NCI-H748 (cell line): ENCODE results near the gene TAGLN3.

ENCODE experiments used
- DNase-seq: peaks from one replicate; lab custom pipeline; 2025; ENCODE audit not compliant: unreplicated experiment; lab: John Stamatoyannopoulos, UW

TAGLN3 gene

DNA sequence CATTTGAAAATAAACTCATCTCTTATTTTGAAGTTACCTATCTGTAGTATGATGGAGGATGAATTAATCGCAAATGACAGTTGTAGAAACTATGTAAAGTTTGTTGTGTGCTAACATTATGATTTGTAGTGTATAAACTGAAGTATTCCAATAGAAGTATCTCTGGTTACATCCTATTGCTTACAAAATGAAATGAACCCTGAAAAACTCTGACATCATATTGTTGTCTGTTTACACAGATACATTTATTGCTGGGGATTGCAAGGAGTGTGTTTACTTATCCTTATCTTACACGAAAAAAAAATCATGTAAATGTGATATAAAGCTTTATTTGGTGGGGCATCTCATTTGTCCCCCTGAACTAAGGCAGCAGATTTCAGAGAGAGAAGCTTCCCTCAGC is 22.5 kb upstream of the TAGLN3 start:
- no peak for DNase-seq

DNA sequence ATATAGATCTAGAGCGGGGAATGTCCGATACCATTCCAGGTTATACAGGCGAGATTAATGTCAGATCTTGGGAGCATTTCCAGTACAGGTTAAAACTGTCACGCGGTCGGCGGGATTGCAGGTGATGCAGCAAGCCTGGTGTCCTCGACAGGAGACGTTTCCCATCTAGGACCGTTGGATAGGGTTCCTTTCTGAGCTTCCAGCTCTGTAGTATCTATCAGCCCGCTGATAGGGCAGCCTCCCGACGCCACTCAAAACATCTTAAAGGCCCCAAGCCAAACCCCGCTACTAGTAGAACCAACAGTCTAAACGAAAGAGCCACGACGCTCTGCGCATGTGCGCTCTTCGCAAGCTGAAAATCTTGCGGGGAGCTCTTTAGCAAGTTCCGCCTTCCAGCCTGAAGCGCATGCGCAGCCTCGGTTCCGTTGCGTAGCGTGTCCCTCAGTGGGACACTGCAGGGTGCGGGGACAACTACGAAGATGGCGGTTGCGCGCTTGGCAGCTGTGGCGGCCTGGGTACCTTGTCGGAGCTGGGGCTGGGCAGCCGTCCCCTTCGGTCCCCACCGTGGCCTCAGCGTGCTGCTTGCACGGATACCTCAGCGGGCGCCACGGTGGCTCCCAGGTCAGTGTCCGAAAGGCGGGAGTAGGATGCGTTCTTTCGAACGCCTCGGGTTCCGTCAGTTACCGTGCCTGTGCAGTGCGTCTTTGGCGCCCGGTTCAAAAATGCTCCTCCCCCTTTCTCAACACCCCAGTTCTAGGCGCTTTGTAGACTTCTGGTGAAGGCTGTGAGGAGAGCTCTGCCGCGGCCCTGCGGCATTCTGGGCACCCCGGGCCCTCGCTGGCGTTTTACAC is 19.9 kb upstream of the TAGLN3 start, which contains the start of gene ABHD10:
ABHD10 (plus strand) TSS at position 444 of the 851 bp plus-strand sequence; CDS start at position 480, 36 bp downstream.
- peak; percentile 98 for DNase-seq

DNA sequence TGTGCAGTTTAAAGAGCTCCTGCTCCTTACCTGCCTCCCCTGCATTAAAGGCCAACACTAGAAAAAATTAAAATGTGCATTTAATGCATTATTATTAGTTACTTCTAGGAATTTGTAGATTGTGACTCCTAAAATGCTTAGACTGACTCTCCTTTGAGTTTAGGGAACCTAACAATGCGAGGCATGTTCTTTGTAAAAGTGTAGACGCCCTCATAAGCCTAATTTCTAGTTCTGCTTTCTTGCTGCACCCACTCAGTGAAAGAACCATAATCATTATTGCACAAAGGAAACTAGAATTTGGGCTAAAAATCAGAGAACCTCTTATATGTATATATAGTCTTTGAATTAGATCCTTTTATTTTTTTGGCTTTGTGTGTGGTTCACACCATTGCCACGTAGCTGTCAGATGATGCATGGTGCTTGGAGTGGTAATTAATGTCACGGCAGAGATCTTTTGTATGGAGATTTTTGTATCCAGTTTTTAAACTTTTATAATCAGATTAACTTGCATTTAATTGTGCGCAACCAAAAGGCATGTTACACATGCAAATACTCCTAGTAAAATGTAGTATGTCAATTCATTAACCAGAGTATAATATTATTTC is 19.2 kb upstream of the TAGLN3 start:
- DNase-seq: no peak

DNA sequence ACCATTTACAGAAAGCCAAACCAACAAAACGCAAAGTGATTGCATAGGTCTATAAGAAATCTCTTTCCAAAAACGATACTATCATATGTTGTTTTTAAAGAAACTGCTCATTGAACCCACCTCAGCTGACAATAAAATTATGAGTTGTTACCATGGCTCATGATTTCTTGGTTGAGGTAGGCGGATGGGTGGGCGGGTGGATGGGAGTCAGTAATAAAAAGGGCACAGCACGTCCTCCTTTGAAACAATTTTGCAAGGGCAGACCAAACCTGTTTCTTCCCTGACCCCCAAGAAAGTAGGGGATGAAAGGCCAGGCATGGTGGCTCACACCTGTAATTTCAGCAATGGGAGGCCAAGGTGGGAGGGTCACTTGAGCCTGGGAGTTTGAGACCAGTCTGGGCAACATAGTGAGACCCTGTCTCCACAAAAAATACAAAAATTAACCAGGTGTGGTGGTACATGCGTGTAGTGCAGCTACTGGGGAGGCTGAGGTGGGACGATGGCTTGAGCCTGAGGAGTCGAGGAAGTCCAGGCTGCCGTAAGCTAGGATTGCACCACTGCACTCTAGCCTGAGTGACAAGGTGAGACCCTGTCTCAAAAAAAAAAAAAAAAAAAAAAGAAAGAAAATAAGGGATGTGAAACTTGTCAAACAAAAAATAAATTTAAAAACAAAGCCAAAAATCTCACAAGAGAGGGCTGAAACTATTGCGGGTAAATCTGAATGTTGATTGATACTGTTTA is 17.8 kb upstream of the TAGLN3 start:
- DNase-seq: no peak

DNA sequence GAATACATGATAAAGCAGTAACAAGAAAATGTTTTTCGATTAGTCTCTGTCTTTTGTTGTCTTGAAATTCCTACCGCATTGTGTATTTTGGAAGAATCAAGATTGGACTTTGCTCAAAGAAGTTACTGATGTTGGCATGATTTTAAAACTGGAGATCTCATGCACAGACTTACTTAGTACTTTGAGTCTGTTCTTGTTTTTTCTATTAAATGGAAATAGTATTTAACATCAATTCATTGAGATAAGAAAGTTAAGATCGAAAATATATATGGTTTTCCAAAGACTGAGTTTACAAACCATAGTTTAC is 17.3 kb upstream of the TAGLN3 start:
- no peak for DNase-seq

DNA sequence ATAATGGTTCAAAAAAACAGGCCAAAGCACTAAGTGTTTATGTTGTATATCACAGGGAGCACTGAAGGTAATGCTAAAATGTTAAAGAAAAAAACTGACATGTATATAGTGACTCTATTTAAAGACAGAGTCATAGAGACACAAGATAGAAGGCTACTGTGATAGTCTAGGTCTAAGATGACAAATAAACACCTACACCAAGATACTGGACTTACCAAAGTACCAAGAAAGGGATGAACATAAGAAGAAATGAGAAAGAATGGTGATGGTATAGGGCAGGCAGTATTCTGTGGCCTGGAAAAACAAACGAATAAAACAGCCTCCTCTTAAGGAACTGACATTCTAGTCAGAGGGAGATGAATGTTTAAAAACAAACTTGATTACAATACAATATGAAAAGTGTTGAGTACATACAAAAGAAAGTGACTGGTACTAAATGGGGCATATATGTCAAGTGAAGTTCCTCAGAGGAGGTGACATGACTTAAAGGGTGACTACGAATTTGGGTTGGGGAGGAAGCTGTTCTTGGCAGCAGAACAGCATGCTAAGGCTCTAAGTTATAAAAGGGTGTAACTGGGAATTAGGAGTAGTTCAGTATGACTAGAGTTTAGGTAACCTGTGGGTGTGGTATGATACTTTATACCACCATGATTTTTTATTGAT is 14.0 kb upstream of the TAGLN3 start:
- DNase-seq: no peak

DNA sequence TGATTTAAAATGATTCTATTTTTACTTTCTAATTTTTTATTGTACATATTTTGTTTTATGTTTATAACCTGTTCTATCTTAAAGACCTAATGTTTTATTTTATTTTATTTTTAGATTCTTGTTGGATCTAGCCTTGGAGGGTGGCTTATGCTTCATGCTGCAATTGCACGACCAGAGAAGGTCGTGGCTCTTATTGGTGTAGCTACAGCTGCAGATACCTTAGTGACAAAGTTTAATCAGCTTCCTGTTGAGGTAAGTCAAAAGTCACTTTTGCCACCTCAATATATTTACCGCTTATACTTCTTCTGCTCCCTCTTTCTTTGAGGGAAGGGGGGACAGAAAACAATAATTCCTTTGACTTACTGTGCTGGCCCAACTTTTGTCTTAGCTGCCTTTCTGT is 11.9 kb upstream of the TAGLN3 start:
- no peak for DNase-seq

DNA sequence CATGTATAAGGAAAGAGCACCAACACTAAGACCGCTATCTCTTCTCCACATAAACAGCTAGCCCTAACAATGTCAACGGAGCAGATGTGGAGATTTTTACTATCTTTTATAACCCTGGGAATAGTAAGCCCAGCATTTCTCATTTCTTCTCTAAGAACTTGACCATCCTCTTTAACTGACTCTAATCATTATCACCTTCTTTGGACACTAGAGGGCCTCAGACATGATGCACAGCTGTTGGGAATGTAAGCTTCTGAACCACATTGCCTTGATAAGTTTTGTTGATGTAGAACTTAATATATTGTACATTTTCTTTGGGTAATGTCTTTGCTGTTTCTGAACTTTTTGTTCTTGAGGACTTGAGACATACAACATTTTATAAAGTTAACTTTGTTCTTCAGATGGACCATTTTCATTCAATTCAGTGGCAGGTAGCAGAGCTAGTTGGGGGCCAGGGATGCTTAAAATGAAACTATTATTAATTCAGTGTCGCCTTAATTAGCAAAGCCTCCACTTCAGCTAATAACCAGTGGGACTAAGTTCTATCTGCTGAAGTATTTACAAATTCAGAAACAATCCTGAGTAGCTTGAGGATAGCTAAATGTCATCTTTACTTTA is 9.6 kb upstream of the TAGLN3 start:
- DNase-seq: peak; percentile 63

DNA sequence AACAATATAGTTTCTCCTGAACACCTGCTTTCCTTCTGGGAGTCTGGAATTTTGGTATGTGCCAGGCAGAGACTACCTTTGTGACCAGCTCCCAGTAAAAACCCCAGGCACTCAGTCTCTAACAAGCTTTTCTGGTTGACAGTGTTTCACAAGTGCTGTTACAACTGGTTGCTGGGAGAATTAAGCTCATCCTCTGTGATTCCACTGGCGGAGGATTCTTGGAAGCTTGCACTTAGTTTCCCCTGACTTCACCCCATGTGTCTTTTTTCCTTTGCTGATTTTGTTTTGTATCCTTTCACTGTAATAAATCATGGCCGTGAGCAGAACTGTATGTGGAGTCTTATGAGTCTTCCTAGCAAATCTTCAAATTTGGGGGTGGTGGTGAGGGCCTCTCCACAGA is 5.7 kb upstream of the TAGLN3 start:
- no peak for DNase-seq

DNA sequence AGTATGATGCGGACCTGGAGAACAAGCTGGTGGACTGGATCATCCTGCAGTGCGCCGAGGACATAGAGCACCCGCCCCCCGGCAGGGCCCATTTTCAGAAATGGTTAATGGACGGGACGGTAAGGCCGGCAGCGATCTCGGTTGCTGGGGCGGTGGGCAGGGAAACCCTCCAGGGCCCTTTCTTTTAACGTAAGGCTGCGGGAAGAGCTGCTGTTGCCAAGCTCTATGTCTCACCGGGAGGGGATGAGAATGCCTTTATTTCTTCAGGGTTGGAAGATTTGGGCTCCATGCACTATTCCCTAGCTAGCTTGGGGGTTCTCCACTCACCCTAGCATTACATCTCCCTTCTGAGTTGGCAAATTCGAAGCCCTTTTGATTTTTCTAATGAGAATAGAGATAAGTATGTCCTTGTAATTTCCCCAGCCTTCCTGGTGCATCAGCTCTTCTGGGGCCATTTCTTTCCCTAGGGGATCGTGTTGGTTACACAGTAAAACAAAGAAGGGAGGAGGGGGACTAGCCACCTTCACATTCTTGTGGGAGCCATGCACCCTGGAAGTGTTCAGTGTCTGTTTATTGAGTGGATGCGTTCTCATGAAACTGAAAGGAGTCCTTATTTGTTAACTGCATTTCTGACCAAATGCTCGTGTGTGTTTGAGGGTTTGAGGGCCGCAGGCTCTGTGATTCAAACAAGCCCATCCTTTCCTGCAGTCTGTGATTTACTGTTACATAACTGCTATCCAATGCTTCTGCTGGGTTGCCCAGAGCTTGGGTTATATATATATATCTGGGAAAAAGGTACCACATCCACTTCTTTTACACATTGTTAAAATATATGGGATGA is 982 bp downstream of the TAGLN3 start:
- DNase-seq: peak; percentile 55

DNA sequence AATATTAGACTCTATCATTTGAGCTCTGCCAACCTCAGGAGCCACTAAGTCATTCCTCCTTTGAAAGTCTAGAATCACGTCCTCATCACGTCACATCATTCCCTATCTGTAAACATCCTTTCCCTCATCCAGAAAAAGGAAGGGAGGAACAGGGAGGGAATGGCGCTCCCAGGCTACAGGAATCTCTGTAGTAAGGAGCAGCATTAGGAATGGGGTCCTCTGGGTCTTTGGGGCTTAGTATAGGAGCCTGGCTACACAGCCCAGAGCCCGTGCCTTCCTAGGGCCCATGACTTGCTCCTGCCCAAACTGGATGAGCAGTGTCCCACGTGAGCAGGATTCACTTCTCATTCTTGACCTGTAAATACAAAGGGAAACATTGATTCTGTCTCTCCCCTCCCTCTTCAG is 1.6 kb downstream of the TAGLN3 start:
- peak; percentile 26 for DNase-seq

DNA sequence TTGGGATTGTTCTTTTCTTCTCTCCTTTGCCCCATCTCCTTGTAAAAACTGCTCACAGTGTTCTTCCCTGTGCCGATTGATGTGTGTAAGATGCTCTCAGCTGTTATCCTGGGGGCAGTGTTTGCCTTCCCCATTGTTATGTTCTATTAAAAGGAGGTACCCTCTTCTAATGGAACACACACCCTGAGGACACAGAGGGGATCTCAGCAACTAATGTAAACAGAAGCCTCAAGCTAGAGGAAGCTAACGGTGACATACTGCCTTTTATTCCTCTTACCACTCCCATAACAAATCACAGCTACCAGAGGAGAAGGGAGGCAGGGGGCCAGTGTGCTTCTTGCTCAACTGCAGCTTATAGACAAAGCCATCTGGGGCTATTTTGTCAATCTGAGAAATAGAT is 2.2 kb downstream of the TAGLN3 start:
- peak; percentile 77 for DNase-seq

DNA sequence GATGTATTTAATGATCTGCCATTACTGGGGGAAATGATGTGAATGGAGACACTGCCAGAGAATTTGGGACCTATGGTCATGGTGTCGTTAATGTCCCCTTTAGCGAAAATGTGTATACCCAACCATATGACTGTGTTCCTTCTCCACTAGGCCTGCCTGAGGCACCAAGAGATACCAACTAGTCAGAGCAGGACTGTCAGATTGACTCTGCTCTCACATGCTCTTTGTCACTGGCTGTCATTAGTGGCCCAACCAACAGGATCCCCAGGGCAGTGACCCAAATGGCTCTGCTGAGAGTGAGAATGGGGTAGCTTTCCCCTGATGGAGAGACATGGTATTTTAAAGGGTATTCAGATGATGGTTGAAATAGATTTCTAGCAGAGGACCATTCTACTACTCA is 2.8 kb downstream of the TAGLN3 start:
- DNase-seq: no peak

DNA sequence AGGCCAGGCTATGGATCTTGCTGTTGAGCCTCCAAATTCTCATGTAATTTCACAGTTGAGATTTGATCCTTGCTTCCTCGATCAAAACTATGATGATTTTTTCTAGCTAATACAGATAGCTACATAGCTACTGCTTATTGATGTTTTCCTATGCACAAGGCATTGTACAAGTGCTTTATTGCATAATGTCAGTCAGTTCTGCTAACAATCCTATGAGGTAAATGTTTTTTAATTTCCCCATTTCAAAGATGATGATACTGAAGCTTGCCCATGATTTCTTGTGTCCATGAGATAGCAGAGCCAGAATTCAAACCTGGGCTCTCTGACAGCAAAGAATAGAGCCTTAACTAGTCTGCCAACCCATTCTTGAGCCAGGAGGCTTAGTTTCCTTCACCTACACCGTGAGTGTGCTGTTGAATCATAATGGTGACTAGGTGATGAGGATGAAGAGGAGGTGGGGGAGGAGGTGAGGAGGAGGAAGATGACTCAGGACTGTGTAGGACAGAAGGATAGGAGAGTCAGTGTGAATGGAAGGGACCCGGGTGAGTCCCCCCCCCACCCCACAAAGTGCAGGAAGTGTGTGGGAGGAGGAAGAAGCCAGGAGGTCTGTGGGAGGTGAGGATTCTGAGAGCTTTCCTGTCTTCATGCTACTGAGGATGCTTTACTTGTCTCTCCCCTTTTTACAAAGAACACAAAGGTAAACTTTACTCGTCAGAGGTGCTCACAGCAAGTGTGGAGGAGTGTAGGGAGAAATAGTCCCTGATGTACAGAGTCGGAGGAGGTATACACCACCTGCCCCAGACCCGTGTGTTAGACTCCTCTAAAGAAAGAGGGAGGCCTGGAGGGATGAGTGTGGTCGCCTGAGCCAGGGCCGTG is 3.6 kb downstream of the TAGLN3 start:
- DNase-seq: no peak

DNA sequence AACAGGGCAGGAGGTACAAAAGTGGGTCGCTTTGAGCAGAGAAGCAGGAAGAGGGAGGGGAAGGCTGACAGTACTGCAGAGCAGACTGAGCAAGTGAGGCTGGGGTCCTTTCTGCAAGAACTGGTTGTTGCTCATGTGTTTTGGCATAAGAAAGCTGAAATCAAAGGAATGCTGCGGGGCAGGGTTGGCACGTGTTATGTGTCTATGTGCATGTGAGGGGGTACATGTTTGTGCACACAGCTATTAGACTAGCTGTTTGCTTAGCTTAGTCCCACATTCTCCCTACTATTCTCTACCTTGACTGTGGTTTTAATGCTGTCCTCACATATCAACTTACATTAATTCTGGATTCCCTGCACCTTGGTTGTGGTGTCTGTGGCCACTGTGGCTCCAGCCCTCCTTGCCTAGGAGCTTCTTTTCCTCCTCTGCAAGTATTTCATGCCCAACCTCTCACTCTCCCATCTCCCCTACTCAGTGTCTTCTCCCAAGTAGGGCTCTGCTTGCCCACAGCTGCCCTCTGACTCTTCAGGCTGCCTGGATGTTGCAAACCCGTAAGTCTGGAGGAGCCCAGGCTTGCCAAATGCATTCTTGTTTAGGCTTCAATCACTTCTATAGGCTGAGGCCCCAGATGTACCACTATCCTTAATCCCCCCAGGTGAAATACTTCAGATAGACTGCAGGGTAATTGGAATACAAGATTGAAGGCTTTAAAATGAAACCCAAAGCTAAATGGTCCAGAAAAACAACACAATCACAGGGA is 4.8 kb downstream of the TAGLN3 start:
- DNase-seq: no peak

DNA sequence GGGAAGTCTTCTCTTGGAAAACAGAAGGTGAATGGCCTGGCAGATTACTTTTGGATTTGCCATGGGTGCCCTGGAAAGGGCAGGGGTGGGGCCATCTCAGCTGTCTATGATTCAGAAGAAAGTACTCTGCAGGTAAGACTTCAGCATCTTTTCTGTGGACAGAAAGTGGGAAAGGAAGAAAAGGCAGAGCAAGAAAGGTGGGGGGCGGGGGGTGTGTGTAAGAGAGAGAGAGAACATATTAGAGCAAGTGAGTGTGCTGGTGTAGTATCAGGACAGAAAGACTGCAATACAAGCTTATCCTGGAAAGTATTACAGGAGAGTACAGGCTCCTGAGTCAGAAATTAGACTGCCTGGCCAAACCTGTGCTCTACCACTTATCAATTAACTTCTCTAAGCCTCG is 5.5 kb downstream of the TAGLN3 start:
- DNase-seq: no peak

DNA sequence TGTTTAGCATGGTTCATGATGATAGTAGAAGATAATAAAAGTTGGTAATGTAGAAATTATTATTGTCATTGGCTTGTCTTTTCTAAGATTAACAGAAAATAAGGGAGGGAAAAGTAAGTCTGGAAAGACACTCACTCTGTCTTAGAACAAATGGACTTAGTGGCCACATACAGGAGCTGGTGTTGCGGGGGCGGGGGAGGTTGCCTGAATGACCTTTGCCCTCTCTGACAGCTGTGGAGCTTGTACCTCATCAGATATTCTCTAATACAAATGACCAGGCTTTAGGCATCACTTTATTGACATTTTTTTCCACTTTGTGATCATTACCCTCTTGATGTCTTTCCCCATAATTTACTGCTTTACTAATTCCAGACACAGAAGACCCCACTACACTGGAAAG is 5.9 kb downstream of the TAGLN3 start:
- DNase-seq: no peak

DNA sequence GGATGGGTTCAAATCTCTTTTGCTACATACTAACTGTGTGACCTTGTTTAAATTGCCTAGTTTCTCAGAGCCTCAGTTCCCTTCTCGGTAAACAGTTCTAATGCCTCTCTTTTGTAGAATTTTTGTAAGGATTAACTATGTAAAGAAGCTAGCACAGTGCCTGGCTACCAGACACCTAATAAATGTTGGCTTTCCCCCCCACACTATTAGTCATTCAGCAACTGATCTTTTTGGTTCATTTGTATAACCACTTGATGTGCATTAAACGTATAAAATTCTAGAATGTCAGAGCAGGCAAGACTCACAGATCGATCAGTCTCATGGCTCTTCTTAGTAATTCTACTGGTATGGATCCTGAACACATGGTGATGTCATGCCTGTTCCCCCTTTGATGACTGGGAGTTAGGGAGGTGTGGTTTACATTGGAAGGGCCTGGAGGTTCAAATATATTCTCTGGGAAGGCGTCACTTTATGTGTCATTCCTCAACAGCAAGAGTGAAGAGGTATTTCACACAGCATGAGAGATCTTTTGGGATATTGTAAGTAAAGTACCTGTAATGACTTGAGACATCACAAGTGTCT is 6.5 kb downstream of the TAGLN3 start:
- DNase-seq: no peak
